HG02610 (cell line): ENCODE results near the gene LEKR1.
A peak's percentile ranks its signal among the peaks of the same experiment; 100 is the strongest.
"Not testable (repeated sequence)": the region's sequence is repeated elsewhere in the genome, so short reads cannot be mapped to it uniquely, and the experiment has no call there.

Source experiments
- ATAC-seq: cut with Tn5 transposase; IDR thresholded peaks from one replicate; pipeline ENCODE4 v1.9.1; 2021; ENCODE audit warnings: mild to moderate bottlenecking, moderate library complexity; ENCODE audit not compliant: unreplicated experiment

Gene LEKR1

DNA sequence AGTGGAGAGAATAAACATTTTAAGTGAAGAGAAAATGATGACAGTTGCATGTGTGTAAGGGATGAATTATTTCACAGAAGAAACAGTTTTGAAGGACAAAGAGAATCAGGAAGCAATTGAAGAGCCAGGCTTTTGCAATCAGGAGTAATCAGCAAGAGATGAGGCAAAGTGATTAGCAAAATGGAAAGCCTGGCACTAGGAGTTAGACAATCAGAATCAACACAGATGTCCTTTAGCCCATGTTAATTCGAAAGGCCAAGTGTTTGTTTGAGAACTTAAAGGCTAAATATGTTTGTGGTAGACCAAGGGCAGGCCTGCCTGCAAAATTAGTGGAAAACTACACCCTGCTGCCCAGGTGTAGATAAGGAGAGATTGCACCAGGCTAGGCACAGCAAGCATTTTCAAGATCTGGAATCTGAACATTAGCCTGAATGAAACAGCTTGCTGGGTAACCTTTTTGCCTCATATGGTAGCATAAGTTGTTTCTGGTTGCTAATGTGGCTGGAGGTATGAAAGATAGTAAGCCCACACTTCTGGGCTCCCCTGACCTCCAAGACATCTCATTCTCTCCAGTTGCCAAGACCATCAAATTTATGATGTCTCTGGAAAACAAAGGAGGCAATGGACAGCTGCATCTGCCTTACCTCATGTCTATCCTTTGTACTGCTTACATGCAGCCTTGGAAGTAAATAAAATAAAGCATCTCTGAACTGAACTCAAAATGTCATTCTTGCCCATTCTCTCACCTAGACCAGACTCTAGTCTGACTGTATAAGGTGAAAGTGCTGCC, 22.0 kb upstream of the LEKR1 start:
- ATAC-seq: no peak

GRCh38 chr3:156806698-156807097, 19.5 kb upstream of the LEKR1 start:
- ATAC-seq: no peak

- ATAC-seq: no peak
Observed at GRCh38 chr3:156808025-156808424, 18.1 kb upstream of the LEKR1 start.

GRCh38 chr3:156811089-156811862, 14.9 kb upstream of the LEKR1 start:
- no peak for ATAC-seq

- no peak for ATAC-seq
Observed at GRCh38 chr3:156812521-156813335, 13.4 kb upstream of the LEKR1 start.

DNA sequence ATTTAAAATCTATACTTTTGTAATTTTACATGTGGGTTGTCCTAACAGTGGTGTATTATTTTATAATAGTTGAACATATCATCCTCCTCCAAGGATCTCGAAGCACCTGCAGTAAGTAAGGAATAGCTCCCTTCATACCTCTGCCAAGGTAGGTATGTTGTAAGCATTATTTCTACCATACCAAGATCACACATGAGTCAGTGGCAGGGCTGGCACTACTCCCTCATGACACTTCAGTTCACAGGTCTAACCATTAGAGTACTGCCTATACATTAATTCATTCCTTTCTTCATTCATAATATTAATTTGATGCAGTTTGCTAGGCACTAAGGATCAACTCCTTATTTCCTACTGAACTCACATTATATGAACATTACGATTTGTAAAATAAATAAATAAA, 11.9 kb upstream of the LEKR1 start:
- ATAC-seq: no peak

GRCh38 chr3:156816091-156816793, 9.9 kb upstream of the LEKR1 start:
- ATAC-seq: peak; percentile 23

GRCh38 chr3:156816794-156817645, 9.1 kb upstream of the LEKR1 start:
- peak; percentile 77 for ATAC-seq

- no peak for ATAC-seq
Observed at GRCh38 chr3:156817646-156818272, 8.4 kb upstream of the LEKR1 start.

DNA sequence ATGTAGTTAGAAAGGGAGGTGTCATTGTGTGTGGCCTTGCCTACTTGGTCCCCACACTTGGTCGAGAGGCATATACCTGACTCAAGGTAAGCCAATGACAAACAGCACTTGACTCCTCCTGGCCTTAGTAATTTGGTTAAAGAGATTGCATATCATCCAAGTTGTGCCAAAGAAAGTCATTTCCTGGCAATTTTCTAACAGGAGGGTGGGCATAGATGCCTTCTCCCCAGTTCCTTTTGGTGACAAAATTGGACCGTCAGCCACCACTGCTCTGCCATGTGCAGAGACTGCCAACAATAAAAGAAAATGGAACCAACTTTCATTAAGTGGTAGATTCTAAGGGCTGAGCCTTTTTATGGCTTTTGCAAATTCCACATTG, 7.9 kb upstream of the LEKR1 start:
- no peak for ATAC-seq

DNA sequence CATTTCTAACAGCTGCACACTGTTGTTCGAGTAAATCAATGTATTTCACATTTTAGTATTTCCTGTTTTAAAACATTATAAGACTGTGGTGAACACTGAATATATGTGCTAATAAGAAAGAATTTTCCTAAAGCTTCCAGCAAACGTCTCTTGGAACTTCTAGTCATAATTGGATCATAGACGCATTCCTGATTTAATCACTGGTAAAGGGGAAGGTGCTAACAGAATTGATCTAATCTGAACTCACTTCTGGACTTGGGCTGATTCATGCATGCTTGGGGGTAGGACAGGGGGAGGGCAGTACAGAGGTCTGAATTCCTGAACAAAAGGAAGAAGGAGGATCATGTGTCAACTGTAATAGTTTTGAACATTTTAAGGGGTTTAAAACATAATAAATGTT, 7.3 kb upstream of the LEKR1 start:
- no peak for ATAC-seq

- no peak for ATAC-seq
Observed at GRCh38 chr3:156819842-156820691, 6.1 kb upstream of the LEKR1 start.

DNA sequence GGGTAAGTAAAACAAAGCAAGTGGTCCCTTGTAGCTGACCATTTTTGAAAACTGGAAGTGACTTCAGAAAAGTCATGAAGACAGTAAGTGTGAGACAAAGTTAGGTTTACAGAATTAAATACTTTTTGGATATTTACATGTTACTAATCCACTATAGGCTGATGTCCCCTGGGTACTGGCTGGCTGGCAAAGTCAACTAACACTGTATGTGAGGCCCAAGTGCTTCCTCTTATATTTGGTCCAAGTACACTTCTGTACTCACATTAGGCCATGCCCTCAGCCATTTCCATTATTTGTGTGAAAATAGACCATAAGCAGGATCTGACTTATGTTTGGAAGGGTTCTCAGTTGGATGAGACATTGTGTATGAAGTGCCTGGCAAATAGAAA, 5.5 kb upstream of the LEKR1 start:
- ATAC-seq: no peak

- ATAC-seq: not testable (repeated sequence)
Observed at GRCh38 chr3:156822626-156823260, 3.4 kb upstream of the LEKR1 start.

DNA sequence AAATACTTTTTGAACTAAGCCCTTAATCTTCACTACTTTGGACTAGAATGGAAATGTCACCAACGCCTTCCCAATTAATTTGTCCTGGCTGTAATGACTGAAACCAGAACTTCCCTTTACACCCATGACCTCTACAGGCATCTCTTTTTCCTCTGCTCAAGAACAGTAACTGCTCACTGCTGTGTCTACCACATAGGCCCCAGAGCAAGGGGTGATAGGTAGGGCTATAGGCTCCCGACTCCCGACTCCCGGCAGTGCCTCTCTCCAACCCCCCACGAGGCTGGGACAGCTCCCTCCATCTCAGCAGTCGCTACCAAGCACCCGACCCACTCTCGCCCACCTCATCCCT, 384 bp upstream of the LEKR1 start:
- peak; percentile 61 for ATAC-seq

DNA sequence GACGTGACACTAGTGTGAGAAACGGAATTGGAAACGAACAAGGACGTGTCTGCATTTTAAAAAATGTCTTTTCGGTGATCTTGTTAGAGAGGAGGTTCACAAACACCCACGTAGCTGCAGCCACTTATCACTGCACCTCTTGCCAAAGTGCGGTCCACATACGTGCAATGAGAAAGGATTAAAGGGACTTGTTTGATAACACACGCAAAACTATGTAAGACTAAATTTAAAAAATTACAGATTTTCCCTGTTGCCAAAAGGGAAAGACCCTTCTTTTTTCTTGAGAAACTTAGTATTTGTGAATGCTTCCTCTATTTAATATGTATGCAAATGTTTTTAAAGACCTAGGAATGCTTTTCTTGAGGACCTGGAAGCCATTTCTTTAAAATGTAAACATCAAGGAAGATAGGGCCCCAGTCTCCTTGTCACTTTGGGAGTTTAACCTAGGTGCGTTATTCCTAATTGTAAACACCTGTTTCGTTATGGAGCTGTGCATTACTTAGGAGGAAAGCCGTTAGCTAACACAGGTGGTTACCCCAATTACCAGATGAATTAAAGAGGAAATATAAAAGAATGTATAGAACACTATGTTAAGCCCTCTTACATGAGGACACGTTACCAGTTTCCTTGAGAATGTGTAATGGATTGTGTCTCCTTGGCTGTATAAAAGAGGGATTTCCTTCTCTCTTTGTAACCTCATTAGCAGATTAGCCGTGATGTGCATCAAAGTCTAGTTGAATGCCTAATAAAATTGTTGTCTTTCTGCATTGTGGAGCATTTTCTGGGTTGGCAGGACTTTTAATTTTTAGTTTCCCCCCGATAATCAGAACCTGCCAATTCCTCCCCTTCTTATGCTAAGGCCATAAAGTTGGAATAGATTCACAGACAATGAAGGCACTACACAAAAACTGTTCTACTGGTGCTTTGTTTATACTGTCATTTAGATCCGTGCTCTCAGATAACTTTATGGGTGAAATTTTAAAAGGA, 1.0 kb downstream of the LEKR1 start:
- no peak for ATAC-seq

- no peak for ATAC-seq
Observed at GRCh38 chr3:156831006-156831405, 4.9 kb downstream of the LEKR1 start.
